NCI-H2196 treated with DMSO at 0.1 percent for 48 hours (cell line): ENCODE data around the gene TMEM107.
A peak's percentile ranks its signal among the peaks of the same experiment; 100 is the strongest.

Experiments
- DNase-seq: peaks from one replicate; lab custom pipeline; 2025; ENCODE audit not compliant: unreplicated experiment; lab: John Stamatoyannopoulos, UW

Gene TMEM107

DNA sequence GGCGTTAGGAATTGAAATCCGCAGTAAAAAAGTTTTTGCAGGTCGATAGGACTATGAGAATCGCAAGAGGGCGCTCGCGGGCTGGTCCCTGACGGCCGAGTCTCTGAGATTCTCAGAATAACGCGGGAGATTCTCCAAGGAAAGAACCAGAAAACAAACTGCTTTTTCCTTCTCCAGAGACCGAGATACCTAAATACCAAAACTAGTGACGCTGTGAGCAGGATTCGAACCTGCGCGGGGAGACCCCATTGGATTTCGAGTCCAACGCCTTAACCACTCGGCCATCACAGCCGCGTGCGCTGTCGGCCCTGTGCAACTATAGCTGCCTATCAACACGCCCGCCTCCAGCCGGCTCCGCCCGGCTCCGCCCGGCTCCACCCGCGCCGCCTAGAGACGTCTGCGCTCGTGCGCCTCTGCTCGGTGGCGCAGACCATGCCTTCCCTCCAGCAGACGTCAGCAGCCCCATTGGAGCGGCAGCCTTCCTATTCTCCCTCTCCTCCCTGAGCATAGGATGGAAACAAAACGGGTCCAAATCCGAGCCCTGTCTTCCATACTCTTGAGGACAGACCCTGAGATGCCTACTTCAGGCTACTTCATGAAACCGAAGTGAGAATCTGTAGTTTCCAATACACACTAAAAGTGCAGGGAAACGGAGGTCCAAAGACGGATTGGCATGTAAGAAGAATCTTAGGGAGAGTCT lies 37.4 kb downstream of the TMEM107 start:
- peak; percentile 79 for DNase-seq

- DNase-seq: no peak
Observed at GRCh38 chr17:8138374-8138671, 37.9 kb downstream of the TMEM107 start.

- no peak for DNase-seq
Observed at GRCh38 chr17:8137645-8138373, 38.4 kb downstream of the TMEM107 start.

DNA sequence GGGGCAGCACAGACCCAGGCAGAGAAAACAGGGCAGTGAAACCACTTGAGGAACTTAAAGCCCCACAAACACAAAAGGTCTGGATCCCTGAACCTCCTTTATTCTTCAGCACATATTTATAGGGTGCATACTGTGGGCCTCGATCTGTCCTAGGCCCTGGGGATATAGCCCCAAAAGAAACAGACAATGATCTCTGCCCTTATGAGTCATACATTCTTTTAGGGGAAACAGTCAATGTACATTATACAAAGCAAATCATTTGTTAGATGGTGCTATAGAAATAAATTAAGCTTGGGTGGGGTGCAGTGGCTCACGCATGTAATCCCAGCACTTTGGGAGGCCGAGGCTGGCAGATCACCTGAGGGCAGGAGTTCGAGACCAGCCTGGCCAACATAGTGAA lies 42.2 kb downstream of the TMEM107 start:
- DNase-seq: no peak

DNA sequence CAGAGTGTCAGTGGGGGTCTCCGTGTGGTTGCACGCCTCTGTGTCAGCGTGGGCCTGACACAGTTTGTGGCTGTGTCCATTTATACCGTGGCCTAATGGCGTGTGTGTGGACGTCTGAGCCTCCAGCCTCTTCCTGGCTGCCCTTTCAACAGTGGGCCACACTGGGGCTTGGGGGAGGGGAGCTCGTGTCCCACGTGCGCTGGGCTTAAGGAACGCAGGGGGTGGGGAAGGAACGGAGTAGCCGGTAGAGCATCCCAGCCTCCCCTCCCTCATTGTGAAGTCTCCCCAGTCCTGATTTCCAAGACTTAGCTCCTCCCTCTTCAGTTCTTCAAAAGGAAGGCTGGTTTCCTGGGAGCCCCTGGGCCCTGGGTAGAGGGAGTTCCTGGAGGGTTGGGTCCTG lies 42.8 kb downstream of the TMEM107 start:
- no peak for DNase-seq

DNA sequence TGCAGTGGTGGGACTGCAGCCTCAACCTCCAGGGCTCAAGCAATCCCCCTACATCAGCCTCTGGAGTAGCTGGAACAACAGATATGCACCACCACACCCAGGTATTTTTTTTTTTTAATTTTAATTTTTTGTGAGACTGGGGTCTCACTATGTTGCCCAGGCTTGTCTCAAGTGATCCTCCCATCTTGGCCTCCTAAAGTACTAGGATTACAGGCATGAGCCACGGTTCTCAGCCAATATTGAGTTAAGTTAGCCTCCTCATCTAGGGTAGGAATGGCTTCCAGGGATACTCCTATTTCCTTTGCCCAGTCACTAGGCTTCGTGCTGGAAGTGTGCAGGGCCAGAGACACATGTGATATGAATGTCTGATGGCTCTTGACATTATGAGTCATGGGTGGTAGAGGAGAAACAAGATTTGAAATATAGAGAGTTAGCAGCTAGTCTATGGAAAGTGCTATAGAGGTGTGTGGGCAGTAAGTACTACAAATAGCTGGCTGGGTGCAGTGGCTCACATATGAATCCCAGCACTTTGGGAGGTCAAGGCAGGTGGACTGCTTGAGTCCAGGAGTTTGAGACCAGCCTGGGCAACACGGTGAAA lies 44.2 kb downstream of the TMEM107 start:
- no peak for DNase-seq

DNA sequence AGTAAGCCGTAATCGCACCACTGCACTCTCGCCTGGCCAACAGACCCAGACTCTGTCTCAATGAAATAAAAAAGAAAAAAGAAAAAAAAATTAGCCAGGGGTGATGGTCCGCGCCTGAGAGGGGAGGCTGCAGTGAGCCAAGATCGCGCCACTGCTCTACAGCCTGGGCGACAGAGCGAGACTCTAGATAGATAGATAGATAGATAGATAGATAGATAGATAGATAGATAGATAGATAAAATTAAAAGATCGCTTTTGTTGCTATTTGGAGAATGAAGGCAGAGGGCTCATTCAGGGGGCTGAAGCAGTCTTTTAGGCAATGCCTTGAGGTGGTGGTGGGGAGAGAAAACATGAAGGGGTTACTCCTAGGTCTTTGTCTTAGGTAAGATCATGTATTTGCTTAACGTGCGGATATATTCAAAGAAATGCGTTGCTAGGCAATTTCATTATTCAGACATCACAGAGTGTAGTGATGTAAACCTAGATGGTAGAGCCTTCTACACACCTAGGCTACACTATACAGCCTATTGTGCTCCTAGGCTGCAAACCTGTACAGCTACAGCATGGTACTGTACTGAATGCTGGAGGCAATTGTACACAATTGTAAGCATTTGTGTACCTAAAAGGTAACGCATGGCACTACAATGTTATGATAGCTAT lies 47.9 kb downstream of the TMEM107 start:
- DNase-seq: no peak

DNA sequence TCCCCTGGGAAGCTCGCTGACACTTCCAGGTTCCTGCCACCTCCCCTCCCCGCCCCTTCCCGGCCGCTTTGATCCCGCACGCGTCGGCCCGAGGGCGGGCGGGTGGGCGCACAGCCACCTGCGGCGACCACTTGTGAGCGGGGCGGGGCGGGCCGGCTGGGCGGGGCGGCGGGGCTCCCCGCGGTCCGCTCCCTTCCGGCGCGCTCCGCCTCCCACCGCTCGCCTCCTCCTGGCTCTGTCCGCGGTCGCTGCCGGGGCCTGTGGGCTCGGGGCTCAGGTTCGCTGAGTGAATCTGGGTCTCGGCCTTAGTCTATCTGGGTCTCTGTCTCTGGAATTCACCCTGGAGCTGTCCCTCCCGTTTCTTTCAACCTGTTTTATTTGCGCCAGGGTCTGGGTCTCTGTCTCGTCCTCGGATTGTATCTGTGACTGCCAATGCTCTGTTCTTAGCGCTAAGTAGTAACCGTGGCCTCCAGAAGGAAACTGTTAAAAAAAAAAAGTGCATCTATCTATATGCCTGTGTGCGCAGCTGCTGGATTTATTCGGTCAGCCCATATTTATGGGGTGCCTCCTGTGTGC lies 49.6 kb downstream of the TMEM107 start:
- DNase-seq: no peak

- no peak for DNase-seq
Observed at GRCh38 chr17:8125947-8126490, 50.2 kb downstream of the TMEM107 start.

GRCh38 chr17:8125154-8125946 lies 50.8 kb downstream of the TMEM107 start:
- no peak for DNase-seq

DNA sequence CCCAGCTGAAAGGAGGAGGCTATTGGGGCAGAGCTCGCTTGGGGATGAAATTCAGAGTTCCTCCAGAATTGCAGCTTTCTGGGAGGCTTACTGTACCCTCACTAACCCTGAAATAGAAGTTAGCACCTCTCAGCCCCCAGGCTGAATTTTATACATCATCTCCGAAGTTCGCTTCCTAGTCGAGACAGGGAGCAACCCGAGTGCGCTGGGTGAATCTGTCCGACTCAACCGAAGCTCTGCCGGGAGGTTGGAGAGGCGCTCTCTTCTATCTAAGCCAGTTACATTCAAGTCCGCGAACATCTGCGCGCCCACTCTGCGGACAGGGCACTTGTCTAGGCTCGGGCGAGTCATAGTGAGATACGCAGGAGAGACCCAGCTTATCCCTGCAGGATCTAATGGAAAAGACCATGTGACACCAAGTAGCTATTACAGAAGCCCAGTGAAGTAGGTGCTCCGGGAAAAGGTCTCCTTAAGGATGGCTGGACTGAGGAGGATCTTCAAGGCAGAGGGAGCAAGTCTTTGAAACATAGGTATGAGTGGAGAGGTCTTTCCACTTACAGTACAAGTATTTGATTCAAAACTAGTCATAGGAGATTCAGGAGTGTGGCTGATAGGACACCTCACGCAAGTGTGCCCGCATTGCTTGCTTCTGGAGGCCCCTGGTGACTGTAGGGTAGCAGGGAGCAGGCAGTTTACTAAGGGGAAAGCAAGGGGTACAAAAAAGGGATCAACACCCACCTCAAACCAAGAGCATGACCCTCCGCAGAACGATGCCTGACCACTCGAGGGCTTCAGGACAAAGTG lies 51.6 kb downstream of the TMEM107 start:
- no peak for DNase-seq

DNA sequence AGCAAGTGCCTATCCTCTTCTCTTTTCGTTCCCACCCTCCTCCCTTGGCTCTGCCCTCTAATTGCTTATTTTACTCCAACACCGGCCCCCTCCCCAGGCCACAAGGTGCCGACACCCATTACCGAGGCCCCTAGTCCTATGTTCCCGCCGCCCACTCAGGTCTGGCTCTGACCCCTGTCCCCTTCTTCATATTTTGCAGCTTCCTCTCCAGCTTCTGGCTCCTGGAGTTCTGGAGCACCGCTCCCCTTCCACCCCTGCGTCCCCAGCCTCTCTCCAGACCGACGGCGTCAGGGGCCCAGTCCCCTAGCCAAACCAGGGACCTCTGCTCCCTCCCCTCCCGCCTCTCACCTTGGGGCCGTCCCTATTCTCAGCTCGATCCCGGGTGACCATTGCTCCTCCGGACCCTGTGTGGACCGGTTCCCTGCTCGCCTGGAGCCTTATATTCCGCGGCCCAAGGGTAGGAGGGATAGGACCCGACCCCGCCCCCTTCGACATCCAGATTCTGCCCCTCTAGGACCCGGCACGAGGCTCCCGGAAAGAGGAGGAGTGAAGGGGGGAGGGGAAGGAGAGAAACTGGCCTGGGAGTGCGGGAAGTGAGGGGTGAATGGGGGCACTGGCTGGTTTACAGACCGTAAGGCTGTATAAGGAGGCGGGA lies 52.4 kb downstream of the TMEM107 start, which contains the start of gene HES7:
TSS of gene HES7 (minus strand) at position 412 of the 655 bp plus-strand sequence. CDS start at position 390, 22 bp downstream.
- DNase-seq: no peak

DNA sequence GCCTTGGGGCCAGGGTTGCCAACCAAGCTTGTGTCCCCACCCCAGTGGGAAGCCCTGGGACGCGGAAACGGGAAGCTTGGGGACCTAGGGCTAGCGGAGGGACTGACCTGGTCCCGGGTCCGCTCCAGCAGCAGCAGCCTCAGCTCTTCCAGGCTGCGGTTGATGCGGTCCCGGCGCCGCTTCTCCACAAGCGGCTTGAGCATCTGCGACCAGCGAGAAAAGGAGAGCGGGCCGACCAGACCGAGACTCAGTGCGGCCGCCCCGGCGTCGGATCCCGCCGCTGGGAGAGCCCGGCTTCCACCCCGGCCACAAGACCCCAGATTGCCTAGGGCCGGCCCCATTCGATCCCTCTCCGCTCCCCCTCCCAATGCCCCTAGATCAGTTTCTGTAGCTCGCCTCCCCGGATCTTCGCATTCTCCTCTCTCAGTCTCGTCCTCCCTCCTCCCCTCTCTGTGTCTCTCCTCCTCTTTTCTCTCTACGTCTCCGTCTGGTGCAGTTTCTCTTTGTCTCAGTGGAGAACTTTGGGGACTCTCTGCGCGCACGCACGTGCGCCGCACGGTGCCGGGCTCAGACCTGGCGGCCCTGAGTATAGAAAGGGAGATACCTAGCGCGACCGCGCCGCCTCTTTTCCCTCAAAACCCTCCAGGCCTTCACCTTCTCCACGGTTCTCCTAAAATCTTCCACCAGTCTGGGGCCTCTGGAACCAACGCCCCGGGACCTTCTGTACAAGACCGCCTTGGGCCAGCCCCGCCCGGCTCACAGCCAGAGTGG lies 53.1 kb downstream of the TMEM107 start:
- no peak for DNase-seq
